ENCODE measurements around the gene PLAU.
A peak's percentile ranks its signal among the peaks of the same experiment; 100 is the strongest.

GRCh38 chr10:73948947-73949633 is 38.2 kb downstream of the PLAU start:
- TF ChIP-seq ZC3H11A (IDR thresholded peaks at IDR 0.05) (peak; percentile 80), POLR2A (IDR thresholded peaks at IDR 0.05; ENCODE audit: low read length) (no peak), NR3C1 (IDR thresholded peaks at IDR 0.05) (no peak), CTCF (IDR thresholded peaks at IDR 0.05) (no peak), FOSB (CRISPR knock-in tag; IDR thresholded peaks at IDR 0.05) (no peak), JUNB (IDR thresholded peaks at IDR 0.05) (no peak), MAX (IDR thresholded peaks at IDR 0.05) (no peak), MAZ (IDR thresholded peaks at IDR 0.05; ENCODE audit: borderline replicate concordance, low read depth, low read length) (no peak)
- TF ChIP-seq, protein P1, sequence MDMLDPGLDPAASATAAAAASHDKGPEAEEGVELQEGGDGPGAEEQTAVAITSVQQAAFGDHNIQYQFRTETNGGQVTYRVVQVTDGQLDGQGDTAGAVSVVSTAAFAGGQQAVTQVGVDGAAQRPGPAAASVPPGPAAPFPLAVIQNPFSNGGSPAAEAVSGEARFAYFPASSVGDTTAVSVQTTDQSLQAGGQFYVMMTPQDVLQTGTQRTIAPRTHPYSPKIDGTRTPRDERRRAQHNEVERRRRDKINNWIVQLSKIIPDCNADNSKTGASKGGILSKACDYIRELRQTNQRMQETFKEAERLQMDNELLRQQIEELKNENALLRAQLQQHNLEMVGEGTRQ (IDR thresholded peaks at IDR 0.05) = no peak

Measured in A549 (cell line).